22Rv1 (cell line): ENCODE data around the gene TMEM245.

Experiments
- ZFX ChIP-seq: fragments of 450-650 bp; IDR thresholded peaks from 2 replicates; pipeline ENCODE4 v1.6.1; 2017; ENCODE audit warnings: antibody characterized with exemption, borderline replicate concordance
- TF ChIP-seq, protein P1 (sequence below): fragments of 450-650 bp; IDR thresholded peaks from 2 replicates; pipeline ENCODE4 v1.5.1; 2017; ENCODE audit warnings: mild to moderate bottlenecking

DNA sequence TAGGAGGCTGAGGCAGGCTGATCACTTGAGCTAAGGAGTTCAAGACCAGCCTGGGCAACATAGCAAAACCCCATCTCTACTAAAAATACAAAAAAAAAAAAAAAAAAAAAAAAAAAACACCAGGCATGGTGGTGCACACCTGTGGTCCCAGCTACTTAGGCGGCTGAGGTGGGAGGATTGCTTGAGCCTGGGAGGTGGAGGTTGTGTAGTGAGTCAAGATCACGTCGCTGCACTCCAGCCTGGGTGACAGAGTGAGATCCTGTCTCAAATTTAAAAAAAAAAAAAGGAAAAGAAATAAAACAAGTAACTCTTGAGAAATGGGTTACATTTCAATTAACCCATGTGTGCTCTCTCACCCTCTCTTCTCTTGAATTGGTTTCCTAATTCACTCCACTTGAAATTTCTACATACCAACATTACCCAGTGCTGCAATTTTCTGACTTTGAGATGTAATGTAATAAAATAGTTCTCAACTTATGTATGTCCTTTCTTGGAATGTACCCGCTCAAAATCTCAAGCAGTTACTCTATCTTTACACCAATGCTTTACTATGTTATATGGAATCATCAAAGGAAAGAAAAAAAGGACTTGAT, 35.8 kb downstream of the TMEM245 start:
- TF ChIP-seq, protein P1, sequence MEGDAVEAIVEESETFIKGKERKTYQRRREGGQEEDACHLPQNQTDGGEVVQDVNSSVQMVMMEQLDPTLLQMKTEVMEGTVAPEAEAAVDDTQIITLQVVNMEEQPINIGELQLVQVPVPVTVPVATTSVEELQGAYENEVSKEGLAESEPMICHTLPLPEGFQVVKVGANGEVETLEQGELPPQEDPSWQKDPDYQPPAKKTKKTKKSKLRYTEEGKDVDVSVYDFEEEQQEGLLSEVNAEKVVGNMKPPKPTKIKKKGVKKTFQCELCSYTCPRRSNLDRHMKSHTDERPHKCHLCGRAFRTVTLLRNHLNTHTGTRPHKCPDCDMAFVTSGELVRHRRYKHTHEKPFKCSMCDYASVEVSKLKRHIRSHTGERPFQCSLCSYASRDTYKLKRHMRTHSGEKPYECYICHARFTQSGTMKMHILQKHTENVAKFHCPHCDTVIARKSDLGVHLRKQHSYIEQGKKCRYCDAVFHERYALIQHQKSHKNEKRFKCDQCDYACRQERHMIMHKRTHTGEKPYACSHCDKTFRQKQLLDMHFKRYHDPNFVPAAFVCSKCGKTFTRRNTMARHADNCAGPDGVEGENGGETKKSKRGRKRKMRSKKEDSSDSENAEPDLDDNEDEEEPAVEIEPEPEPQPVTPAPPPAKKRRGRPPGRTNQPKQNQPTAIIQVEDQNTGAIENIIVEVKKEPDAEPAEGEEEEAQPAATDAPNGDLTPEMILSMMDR: no peak
- TF ChIP-seq ZFX: no peak
